DND-41 (cell line): Measurements from ENCODE around the gene CLCN7.

Experiments used
- EZH2 ChIP-seq: IDR thresholded peaks from 3 replicates; pipeline ENCODE4 v1.6.1; 2012; ENCODE audit warnings: borderline replicate concordance, low read depth, mild to moderate bottlenecking, moderate library complexity, low read length, inconsistent platforms; ENCODE audit not compliant: severe bottlenecking
- TF ChIP-seq, protein P1 (sequence below): IDR thresholded peaks from 2 replicates; pipeline ENCODE4 v1.5.1; 2012; ENCODE audit warnings: borderline replicate concordance, low read length, moderate library complexity, mild to moderate bottlenecking; ENCODE audit not compliant: poor library complexity, severe bottlenecking; ENCODE audit errors: extremely low read depth

DNA sequence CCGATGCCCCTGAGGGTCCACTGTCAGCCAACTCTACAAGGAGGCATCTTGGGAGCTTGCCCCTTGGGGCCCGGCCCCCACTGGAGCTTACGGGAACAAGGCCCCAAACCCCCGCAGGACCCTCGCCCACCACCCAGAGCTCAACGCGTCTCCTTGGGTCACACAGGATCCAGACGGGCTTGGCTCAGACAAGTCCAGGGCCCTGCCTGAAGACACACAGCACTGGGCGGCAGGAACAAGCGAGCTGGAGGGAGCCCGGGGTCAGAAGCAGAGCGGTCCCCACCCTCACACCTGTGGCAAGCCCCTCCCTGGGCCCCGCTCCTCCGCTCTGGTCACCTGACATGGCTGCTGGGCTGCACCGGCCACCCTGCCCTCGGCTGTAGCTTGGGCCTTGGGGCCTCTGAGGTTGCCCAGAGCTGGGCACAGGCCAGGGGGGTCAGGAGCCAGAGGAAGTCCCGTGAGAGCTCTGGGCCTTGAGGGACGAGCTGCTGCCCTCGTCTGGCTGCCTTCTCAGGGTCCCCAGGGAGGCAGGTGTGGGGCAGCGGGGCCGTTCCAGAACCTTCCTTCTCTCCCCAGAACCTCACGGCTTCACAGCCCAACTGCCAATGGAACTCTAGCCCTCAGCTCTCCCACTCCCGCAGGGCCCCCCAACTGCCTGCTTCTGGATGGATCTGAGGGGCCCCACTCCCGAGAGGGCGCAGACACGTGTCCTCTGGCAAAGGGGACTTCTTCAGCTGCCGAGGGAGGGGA is 30.7 kb downstream of the CLCN7 start, which contains the start of gene CCDC154:
- TF ChIP-seq, protein P1, sequence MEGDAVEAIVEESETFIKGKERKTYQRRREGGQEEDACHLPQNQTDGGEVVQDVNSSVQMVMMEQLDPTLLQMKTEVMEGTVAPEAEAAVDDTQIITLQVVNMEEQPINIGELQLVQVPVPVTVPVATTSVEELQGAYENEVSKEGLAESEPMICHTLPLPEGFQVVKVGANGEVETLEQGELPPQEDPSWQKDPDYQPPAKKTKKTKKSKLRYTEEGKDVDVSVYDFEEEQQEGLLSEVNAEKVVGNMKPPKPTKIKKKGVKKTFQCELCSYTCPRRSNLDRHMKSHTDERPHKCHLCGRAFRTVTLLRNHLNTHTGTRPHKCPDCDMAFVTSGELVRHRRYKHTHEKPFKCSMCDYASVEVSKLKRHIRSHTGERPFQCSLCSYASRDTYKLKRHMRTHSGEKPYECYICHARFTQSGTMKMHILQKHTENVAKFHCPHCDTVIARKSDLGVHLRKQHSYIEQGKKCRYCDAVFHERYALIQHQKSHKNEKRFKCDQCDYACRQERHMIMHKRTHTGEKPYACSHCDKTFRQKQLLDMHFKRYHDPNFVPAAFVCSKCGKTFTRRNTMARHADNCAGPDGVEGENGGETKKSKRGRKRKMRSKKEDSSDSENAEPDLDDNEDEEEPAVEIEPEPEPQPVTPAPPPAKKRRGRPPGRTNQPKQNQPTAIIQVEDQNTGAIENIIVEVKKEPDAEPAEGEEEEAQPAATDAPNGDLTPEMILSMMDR, result no peak
- no peak for TF ChIP-seq EZH2
